CD4-positive, alpha-beta T cell (primary cell): ENCODE measurements around the gene NUP50. TPM values are rescaled to one million over a fixed set of nuclear protein-coding genes. Genes with fewer than 3 reads are reported as not detected.

Source experiments
- ATAC-seq: fragments of 200-7000 bp; cut with Tn5 transposase; one replicate; pipeline ENCODE4 v1.10.0; 2022; ENCODE audit warnings: mild to moderate bottlenecking; ENCODE audit not compliant: poor library complexity
- CTCF ChIA-PET: fragments of 350-600 bp; sonication (Branson Sonifier 250); formaldehyde crosslinking; loops from one replicate; lab custom pipeline; 2021; ENCODE audit warnings: antibody characterized with exemption, inconsistent platforms; lab: Charles Lee
- POLR2A ChIA-PET: fragments of 350-600 bp; sonication (Branson Sonifier 250); formaldehyde crosslinking; loops from one replicate; lab custom pipeline; 2021; ENCODE audit warnings: antibody characterized with exemption, inconsistent platforms; lab: Charles Lee
- DNase-seq, 14 experiments: peaks; one replicate each; pipeline ENCODE4 v3.0.0-alpha.2; 2013 to 2020; ENCODE audit warnings: mixed read lengths in 2 of 14
- H3K27ac ChIP-seq, 2 donors: one replicate each; pipeline versions ENCODE4 v1.5.1 to v1.7.0; 2013; ENCODE audit warnings: low read length in 2 of 2, low read depth in 1 of 2, mild to moderate bottlenecking in 1 of 2
- H3K27me3 ChIP-seq, 2 experiments: 1 replicate in 1 of 2; 2 replicates in 1 of 2; pipeline versions ENCODE4 v1.6.1 to v1.7.0; 2013; ENCODE audit warnings: low read length in 2 of 2, control low read depth in 1 of 2, mild to moderate bottlenecking in 1 of 2, moderate library complexity in 1 of 2; ENCODE audit not compliant: insufficient read depth in 2 of 2, control insufficient read depth in 1 of 2
- H3K36me3 ChIP-seq: one replicate; pipeline ENCODE4 v1.6.1; 2013; ENCODE audit warnings: low read length, control low read depth; ENCODE audit not compliant: insufficient read depth
- H3K4me1 ChIP-seq: one replicate; pipeline ENCODE4 v1.6.1; 2013; ENCODE audit warnings: low read length, control low read depth; ENCODE audit not compliant: insufficient read depth
- H3K4me3 ChIP-seq: one replicate; pipeline ENCODE4 v1.5.1; 2013; ENCODE audit warnings: mild to moderate bottlenecking, low read length, moderate library complexity
- H3K9me3 ChIP-seq, 2 experiments: 1 replicate in 1 of 2; 2 replicates in 1 of 2; pipeline versions ENCODE4 v1.6.1 to v1.7.0; 2013; ENCODE audit warnings: low read length in 2 of 2, mild to moderate bottlenecking in 2 of 2, control low read depth in 1 of 2, moderate library complexity in 1 of 2; ENCODE audit not compliant: control insufficient read depth in 1 of 2, insufficient read depth in 1 of 2
- H3K27ac Mint-ChIP-seq: one replicate; pipeline ENCODE4 v1.8.0; 2020; ENCODE audit warnings: mixed read lengths
- H3K27me3 Mint-ChIP-seq: one replicate; pipeline ENCODE4 v1.8.0; 2021; ENCODE audit warnings: mixed read lengths
- H3K36me3 Mint-ChIP-seq: one replicate; pipeline ENCODE4 v1.8.0; 2021; ENCODE audit warnings: low read depth, mixed read lengths
- H3K4me1 Mint-ChIP-seq: one replicate; pipeline ENCODE4 v1.8.0; 2021; ENCODE audit warnings: low read depth, mixed read lengths
- H3K4me3 Mint-ChIP-seq: one replicate; pipeline ENCODE4 v1.8.0; 2020; ENCODE audit warnings: mild to moderate bottlenecking, mixed read lengths
- H3K9me3 Mint-ChIP-seq: one replicate; pipeline ENCODE4 v1.8.0; 2020; ENCODE audit warnings: mixed read lengths
- CTCF ChIP-seq: fragments of 200-600 bp; IDR thresholded peaks from one replicate; pipeline ENCODE4 v1.8.0; 2022; ENCODE audit warnings: antibody characterized with exemption, mild to moderate bottlenecking
- intact Hi-C, 2 experiments: fragments of 100-400 bp; cut with DNase I in 1 of 2; cut with micrococcal nuclease in 1 of 2; formaldehyde crosslinking; loops; one replicate each; pipeline versions ENCODE4 v1.15.1 to v1.9.0; 2023 to 2025; cut with DNase I, micrococcal nuclease
- total RNA-seq, 174 experiments: library from RNA in 2 of 174; stranded (reverse) in 2 of 174; gene quantifications; one replicate each; pipeline ENCODE4 v1.2.3 and lab custom pipeline; 2021 to 2026

NUP50 gene
- total RNA-seq, 2 experiments from 2014 or later, result 141 TPM

DNA sequence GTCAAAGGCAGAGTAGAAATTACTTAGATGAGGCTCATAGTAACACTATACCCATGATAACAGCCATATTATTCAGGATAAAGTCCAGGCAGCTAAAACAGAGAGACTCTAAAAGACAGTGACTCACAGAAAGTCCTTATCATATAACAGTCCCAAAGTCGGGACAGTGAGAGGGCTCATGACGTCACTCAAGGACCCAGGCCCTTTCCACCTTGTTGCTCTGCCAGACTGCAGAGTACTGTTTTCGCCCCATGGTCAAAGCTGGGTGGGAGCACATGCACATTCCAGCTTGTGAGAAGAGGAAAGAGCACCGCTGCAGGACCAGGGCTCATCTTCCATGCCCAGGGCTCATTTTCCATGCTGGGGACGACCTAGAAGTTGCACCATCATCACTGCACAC is 29.4 kb upstream of the NUP50 start:
- POLR2A ChIA-PET, result no interaction called here
- no peak for ATAC-seq
- H3K27me3 ChIP-seq, result no peaks in the 10 kb centered on the region

GRCh38 chr22:45136594-45136993 is 27.1 kb upstream of the NUP50 start:
- POLR2A ChIA-PET, result no interaction called here
- TF ChIP-seq CTCF, result no peak
- H3K4me1 Mint-ChIP-seq, result peaks cover 4% of the 10 kb centered on the region
- peaks cover 9% of the 10 kb centered on the region for H3K9me3 Mint-ChIP-seq
- H3K27me3 ChIP-seq, result no peaks in the 10 kb centered on the region
- no peaks in the 10 kb centered on the region for H3K27me3 Mint-ChIP-seq
- no peak overlapping the region for H3K4me3 Mint-ChIP-seq
- H3K27ac ChIP-seq, result no peak overlapping the region
- H3K9me3 ChIP-seq, result peaks cover 5 to 13% of the 10 kb centered on the region in 2 experiments
- CTCF ChIA-PET, result no interaction called here
- intact Hi-C loops, result no loop called here
- H3K27ac Mint-ChIP-seq, result no peak overlapping the region
- no peak for DNase-seq
- no peak overlapping the region for H3K4me3 ChIP-seq
- ATAC-seq, result no peak
- peaks cover 17% of the 10 kb centered on the region for H3K36me3 ChIP-seq
- H3K36me3 Mint-ChIP-seq, result peaks cover 38% of the 10 kb centered on the region
- no peaks in the 10 kb centered on the region for H3K4me1 ChIP-seq

More for the DNA sequence above, 29.4 kb upstream of the NUP50 start:
- CTCF ChIA-PET, result no interaction called here
- Histone ChIP-seq H3K4me1 (peaks cover 9% of the 10 kb centered on the region), H3K9me3 (peaks cover 5 to 13% of the 10 kb centered on the region in 2 experiments), H3K4me3 (no peak overlapping the region), H3K36me3 (peaks cover 17% of the 10 kb centered on the region), H3K27ac (no peak overlapping the region)
- intact Hi-C loops, result no loop called here
- Mint-ChIP-seq H3K9me3 (peaks cover 9% of the 10 kb centered on the region), H3K4me1 (peaks cover 19% of the 10 kb centered on the region), H3K36me3 (peaks cover 34% of the 10 kb centered on the region), H3K4me3 (no peak overlapping the region), H3K27me3 (no peaks in the 10 kb centered on the region), H3K27ac (no peak overlapping the region)
- DNase-seq, result no peak
- TF ChIP-seq CTCF, result no peak

GRCh38 chr22:45139693-45140092 is 24.0 kb upstream of the NUP50 start:
- no peak for DNase-seq
- Histone ChIP-seq H3K27me3 (no peaks in the 10 kb centered on the region), H3K4me1 (no peaks in the 10 kb centered on the region), H3K27ac (no peak overlapping the region), H3K4me3 (no peak overlapping the region), H3K9me3 (peaks cover 3% of the 10 kb centered on the region in 2 experiments), H3K36me3 (peaks cover 5% of the 10 kb centered on the region)
- Mint-ChIP-seq H3K9me3 (peaks cover 4% of the 10 kb centered on the region), H3K36me3 (peaks cover 23% of the 10 kb centered on the region), H3K27ac (no peak overlapping the region), H3K4me1 (no peaks in the 10 kb centered on the region), H3K4me3 (no peak overlapping the region), H3K27me3 (no peaks in the 10 kb centered on the region)
- POLR2A ChIA-PET, result no interaction called here
- no peak for TF ChIP-seq CTCF
- CTCF ChIA-PET, result no interaction called here
- intact Hi-C loops, result no loop called here
- no peak for ATAC-seq
